HG02981 (cell line): Measurements from ENCODE around the gene NUDC.

Source experiments
- ATAC-seq: cut with Tn5 transposase; IDR thresholded peaks from one replicate; pipeline ENCODE4 v1.9.1; 2021; ENCODE audit warnings: mild to moderate bottlenecking, moderate library complexity; ENCODE audit not compliant: unreplicated experiment

NUDC gene

DNA sequence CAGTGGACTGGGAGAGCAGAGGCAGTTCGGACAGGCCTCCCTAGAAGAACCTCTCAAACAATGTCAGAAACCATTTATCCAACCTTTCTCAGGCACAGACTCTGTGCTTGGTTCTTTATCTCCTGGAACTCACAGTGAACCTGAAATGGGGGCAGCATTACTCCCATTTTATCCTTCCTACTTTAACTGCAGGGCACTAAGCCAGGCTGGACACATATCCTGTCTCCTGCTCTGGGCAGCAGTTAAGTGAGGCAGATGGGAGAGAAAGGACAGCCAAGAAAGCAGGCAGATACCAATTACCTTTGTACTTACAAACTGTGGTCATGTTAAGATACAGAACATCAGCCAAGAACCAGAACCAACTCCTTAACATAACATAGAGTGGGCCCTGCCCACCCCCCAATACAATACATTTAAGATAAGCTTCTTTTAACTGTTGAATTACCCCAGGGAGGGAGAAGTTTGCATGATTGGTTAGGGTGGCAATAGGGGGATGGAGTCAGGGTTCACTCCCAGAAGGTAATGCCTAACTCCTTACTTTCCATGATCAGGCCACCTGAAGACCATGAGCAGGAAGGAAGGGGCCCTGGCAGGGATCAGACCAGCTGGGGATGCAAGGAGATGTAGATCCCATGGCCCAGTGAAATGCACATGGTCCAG, 27.9 kb downstream of the NUDC start:
- ATAC-seq, result no peak

DNA sequence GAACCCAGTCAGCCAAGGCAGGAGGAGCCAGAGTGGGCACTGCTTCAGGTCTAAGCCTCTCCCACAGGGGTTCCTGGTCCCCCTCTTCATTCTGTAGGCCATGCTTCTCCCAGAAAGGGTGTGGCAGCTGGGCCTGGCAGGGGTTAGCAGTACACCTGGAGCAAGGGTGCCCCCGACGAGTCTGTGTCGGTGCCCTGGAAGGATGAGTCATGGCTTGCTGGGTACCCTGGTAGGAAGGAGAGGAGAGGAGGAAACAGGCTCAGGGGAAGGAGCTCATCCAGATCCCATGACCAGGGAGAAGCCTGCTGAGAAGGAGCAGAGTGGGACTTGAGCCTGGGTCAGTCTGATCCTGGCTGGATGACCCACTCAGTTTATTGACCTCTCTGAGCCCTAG, 28.4 kb downstream of the NUDC start:
- ATAC-seq, result no peak

DNA sequence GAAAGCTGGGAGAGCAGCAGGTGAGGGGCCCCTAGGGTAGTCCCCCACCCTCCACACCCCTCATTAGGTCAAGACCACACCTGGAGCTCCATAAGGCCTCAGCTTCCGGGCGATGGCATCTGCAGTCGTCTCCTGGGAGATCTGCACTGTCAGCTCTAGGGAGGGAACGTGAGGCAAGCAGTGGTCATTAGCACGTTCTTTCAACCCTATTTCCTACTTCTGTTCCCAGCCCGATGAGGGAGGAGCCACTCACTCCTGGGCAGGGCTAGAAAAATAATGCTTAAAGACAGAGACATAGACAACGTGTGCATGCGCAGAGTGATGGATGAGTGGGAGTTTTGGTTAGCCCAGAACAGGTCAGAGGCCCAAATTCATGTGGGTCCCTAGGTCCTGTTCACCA, 29.1 kb downstream of the NUDC start:
- no peak for ATAC-seq

DNA sequence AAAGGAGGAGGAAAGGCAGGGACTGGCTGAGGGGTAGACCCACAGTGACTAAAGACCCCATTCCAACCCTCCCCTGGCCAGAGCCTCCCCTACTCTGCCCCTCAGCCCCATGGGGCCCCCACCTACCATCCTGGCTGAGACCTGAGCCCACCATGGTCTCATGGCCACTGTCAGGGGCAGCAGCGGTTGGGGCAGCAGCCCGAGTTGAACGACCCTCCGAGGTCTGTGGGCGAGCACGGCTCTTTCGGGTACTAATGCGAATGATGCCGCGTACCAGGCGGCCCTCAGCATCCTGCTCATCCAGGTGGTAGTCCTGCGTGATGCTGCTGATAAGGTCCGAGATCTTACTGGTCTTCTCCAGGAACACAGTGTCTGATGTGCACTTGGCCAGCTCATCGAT, 29.7 kb downstream of the NUDC start:
- no peak for ATAC-seq

DNA sequence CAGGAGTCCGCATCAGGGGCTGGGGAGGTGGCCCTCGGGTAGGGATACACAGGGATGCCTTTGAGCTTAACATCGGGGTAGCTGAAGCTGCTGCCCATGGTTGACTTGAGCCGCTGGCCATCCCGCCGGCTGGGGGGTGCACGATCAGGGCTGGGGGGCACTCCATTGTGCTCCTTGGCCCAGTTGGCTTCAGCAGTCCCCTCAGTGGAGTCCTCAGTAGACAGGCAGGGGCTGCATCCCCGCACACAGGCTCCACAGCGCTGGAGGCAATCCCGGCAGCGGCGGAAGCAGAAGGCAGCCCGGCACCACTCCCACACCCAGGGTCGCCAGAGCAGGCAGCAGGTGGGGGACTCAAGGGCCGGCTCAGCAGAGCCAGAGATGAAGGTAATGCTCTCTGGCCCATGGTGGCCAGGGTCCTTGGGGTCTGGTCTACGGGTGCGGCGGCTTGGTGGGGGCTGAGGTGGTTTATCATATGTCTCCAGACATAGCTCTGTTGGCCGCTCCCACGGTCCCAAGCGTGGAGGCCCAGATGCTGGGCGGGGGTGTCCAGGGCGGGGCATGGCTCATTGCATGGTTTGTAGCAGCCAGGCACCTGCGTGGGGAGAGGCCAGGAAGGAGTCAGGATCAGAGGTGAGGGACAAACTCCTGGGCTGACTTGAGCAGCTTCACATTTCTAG, 30.4 kb downstream of the NUDC start:
- no peak for ATAC-seq

DNA sequence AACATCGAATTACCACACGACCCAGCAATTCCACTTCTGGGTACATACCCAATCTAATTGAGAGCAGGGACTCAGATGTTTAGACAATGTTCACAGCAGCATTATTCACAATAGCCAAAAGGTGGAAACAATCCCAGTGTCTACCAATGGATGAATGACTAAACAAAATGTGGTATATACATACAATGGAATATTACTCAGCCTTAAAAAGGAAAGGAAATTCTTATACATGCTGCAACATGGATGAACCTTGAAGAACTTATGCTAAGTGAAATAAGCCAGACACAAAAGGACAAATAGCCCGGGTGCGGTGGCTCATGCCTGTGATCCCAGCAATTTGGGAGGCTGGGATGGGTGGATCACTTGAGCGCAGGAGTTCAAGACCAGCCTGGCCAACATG, 31.8 kb downstream of the NUDC start:
- no peak for ATAC-seq

DNA sequence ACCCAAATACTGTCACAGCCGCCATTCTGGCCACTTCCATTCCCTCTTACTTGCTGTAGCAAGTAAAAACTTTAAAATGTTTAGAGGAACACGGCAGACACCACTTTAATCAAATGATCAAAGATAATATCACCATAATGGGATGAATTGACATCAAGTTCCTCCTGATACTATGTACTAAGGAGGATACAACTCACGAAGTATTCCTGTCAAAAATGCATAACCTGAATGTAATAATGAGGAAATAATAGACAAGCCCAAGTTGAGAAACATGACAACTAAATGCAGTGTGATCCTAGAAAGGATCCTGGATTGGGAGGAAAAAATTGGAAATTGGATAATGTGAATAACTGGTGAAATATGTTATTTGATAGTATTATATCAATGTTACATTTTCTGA, 34.8 kb downstream of the NUDC start:
- ATAC-seq, result no peak

DNA sequence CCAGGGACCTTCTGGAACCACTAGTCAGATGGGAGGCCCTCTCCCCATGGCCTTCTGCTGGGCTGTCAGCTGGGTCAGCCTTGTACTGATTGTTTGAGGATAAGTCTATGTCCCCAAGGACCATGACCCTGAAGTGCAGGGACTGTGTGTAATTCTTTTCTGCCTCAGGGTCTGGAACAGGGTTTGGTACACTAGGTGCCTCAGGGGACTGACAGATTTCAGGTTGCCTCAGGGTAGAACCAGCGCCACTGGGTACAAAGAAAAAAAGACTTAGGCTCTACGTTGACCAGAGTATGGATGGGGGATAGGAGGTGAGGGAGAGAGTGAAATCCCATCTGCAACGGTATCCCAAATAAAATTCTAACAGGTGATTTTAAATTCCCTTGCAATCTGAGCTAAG, 35.8 kb downstream of the NUDC start:
- no peak for ATAC-seq

DNA sequence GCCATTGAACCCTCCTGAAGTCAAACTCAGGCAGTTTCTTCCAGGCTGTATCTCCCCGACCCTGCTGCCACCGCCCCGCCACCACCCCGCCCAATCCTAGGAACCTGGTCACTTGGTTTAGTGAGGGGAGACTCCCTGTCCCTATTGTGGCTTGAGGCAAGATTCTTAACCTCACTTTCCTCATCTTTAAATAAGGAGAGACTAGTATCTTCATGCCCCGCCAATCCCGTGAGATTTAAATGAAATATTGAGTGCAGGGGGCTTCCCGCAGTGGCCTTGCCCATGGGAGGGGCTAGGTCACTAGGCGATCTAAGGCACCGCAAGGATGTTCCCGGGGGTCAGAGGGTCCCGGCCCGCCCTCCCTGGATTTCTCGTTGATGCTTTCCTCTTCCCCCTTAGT, 37.7 kb downstream of the NUDC start:
- ATAC-seq, result no peak

DNA sequence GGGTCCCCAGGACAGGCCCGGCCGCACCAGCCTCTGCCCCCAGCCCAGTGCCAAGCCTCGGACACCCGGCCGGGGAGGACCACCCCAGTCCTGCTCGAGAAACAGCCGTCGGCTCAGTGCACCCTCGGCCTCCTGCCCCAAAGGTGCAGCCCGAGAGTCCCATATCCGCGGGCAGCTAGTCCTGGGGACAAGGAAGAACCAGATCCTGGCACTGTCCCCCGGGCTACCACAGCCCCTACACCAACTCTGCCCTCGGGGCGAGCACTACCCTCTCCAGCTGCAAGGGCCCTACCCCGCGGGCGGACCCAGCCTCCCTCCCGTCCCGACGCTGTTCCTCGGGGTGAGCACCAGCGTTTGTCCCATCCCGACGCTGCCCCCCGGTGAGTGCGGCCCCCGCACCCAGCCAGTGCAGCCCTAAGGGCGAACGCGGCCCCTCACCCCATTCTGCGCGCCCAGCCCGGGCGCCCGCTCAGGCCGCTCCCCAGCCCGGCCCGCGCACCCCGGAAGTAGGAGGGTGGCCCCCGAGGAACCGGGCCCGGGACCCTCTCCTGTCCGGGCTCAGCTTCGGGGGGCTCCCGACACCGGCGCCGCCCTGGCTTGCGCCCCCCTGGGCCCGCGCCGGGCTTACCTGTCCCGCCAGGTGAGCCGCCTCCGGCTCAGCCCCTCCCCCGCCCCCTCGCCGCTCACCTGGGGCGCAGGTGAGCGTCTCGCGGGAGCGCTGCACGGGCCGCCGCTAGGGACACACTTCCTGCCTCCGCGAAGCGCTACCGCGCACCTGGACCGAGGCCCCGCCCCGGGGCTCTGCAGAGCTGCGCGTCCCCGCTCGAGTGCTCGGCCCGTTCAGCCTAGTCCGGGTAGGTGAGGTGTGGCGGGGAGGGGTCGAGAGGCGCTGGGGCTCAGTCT, 38.4 kb downstream of the NUDC start, which contains the start of gene KDF1:
Gene KDF1, minus strand, starts transcription at position 747 of the 903 bp plus-strand sequence. CDS start 8,088 bp downstream, outside the sequence.
- no peak for ATAC-seq

DNA sequence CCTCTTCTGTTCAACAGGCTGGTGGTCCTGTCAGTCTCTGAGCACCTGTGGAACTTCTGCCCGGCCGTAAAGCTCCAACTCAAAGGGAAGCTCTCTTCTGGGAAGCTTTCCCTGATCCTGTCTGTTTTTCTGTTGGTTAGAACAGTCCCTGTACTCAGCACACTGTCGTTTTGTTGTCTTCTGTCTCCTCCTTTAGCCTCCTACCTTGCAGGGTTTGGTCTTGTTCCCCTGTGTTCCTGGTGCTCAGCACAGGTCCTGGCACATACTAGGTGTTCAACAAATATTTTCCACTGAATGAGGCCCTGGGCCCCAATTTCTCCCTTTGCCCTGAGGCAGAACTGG, 39.1 kb downstream of the NUDC start:
- no peak for ATAC-seq

DNA sequence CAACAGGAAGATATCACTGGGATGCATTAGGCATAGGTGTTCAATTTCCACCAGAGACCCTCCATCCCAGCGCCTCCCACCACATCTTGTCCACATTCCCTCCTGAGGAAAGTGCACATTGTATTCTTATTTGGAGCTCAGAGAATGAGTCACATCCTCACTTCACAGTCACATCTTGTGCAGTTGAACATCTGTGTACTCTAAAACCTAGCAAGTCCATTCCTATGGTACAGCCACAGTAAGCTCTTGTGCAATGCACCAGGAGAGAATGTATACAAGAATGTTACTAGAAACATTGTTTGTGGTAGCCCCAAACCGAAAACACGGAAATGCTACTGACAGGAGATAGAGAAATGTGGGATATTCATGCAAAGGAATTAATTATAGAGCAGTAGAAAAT, 40.3 kb downstream of the NUDC start:
- no peak for ATAC-seq

DNA sequence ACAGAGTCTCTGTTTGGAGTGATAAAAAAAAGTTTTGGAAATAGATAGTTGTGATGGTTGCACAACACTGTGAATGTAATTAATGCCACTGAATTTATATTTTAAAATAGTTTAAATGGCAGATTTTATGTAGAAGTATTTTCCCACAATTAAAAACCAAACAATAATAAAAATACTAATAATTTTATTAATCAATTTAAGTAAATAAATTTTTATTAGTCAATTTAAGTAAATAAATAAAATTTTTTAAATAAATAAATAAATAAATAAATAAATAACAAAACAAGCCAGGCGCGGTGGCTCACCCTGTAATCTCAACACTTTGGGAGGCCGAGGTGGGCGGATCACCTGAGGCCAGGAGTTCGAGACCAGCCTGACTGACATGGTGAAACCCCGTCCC, 43.7 kb downstream of the NUDC start:
- ATAC-seq, result no peak

DNA sequence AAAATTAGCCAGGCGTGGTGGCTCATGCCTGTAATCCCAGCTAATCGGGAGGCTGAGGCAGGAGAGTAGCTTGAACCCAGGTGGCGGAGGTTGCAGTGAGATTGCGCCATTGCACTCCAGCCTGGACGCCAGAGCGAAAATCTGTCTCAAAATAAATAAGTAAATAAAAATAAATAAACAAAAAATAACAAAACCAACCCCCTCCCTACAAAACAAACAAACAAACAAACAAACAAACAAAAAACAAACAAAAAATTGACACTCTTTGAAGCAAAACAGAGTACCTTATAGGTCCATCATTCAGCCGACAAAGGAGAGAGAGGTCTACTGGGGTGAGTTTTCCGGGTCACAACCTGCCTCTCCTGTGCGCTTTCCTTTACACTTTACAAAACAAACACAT, 44.1 kb downstream of the NUDC start:
- ATAC-seq, result no peak

DNA sequence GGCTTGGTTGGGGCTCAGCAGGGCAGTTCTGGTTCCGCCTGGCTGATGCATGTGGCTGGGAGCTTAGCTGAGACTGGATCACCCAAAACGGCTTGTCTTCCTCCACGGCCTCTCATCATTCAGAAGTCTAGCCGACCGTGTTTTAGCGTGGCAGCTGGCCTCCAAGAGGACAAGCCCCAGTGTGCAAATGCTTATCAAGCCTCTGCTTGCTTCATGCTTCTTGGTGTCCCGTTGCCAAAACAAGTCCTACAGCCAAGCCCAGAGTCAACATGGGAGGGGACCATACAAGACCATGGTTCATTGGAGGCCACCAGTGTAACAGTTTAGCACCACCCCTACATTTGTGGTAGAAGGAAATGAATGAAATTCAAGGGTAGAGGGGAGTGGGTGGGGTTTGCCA, 49.3 kb downstream of the NUDC start:
- ATAC-seq, result no peak

DNA sequence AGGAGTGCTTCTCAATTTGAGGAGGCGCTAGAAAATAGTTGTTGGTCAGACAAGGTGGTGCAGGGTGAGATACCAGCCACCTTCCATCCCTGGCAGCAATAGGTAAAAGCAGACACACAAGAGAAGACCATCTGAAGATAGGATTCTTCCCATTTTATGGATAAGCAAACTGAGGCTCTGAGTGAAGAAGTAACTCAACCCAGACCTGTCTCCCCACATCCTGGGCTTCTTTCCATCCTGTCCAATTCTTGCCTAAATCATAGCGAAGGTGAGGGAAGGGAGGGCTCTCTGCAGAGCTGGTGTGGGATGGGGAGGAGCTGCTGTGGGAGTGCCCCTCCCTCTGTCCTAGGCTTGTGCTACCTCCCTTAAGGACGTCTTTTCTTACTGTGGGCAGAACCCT, 50.0 kb downstream of the NUDC start:
- ATAC-seq, result no peak

DNA sequence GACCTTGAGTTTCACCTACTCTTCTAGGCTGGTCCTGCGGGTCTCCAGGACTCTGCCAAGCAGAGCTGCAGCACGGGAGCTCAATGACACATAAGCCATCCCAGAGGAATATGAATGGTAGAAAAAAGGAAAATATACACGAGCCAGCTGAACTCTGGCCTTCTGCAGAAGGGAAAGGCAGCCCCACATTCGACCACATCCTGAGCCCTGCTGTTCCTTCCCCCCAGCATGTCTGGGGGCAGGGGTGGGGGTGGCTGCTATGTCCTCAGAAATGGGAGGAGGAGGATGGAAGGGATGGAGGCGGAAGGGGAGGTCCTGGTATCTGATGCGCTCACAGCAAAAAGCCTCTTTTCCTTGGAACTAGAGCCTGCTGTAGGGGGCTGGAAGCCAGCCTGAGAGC, 50.8 kb downstream of the NUDC start:
- no peak for ATAC-seq

DNA sequence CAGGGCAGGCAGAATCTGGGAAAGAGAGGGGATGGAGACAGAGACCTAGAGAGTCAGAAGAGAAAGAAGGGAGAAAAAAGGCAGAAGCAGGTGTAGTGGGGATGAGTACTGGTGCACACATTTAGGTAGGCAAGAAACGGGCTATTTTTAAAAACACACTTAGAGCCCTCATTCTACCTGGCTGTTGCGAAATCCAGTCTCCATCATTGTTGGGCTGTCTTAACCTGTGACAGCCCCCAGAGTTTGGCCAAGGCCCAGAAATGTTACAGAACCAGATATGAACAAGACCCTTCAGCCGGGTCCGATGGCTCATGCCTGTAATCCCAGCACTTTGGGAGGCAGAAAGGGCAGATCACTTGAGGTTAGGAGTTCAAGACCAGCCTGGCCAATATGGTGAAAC, 51.3 kb downstream of the NUDC start:
- no peak for ATAC-seq

DNA sequence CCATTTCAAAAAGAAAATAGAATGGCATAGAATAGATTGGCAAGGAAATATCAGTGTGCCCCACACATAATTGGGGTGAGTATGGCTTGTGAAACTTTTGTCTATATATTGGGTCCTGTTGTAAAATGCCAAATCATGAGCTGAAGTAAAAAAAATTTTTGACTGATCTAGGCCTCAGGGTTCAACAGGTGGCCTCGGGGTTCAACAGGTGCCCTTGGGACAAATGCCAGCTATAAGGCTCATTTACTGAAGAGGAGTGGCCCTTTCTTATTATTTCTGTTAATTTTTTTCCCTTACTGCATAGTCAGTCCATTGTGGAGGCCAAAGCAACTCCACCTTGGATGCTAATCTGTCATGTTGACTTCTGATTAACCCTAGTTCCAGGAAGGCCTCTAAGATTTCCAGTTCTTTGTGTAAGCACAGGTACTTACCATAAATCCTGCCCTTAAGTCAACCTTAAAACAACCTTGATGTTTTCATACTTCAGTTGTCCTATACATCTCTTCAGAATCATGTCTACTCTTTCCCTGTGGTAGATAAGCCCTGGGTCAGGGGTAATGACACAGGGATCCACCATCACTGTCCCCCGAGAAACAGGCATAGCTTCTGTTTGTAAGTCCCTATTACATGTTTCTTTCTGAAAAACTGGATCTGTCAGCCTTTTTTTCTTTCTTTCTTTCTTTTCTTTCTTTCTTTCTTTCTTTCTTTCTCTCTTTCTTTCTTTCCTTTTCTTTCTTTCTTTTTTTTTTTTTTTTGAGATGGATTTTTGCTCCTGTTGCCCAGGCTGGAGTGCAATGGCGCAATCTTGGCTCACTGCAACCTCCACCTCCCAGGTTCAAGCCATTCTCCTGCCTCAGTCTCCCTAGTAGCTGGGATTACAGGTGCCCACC, 55.3 kb downstream of the NUDC start:
- no peak for ATAC-seq

DNA sequence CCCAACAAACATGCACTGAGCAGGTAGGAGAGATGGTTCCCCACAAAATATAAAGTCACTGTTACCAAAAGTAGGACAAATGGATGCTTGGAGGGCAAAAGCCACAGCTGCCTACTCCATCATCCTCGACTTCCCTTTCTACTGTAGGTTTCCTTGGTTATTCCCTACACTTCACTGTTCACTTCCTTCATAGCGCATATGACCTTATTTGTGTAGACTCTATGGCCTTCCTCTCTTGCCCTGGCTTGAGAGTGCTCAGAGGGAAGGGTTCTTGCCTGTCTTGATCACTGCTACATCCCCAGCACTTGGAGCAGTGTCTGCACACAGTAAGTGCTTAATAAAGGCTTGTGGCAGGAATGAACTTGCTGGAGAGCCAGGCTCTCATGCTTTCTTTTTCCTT, 57.4 kb downstream of the NUDC start:
- ATAC-seq, result no peak
